HG03060 (cell line): ENCODE results near the gene CATSPERD.
"Not testable (repeated sequence)": the region's sequence is repeated elsewhere in the genome, so short reads cannot be mapped to it uniquely, and the experiment has no call there.

Experiments
- ATAC-seq: cut with Tn5 transposase; IDR thresholded peaks from one replicate; pipeline ENCODE4 v1.9.1; 2021; ENCODE audit warnings: low read depth, moderate number of reproducible peaks; ENCODE audit not compliant: unreplicated experiment

The CATSPERD gene

GRCh38 chr19:5686326-5686646, 34.2 kb upstream of the CATSPERD start:
- ATAC-seq, result no peak

- ATAC-seq, result peak; percentile 27
These were observed 33.6 kb upstream of the CATSPERD start for GRCh38 chr19:5686647-5687359.

- ATAC-seq, result no peak
These were observed 32.9 kb upstream of the CATSPERD start for GRCh38 chr19:5687360-5688198.

- ATAC-seq, result not testable (repeated sequence)
These were observed 32.1 kb upstream of the CATSPERD start for GRCh38 chr19:5688262-5688881.

GRCh38 chr19:5690125-5690954, 30.1 kb upstream of the CATSPERD start, which contains the start of gene RPL36:
Gene RPL36 (plus strand): TSS chr19:5690295. CDS start chr19:5690508, 213 bp downstream.
- ATAC-seq, result no peak

DNA sequence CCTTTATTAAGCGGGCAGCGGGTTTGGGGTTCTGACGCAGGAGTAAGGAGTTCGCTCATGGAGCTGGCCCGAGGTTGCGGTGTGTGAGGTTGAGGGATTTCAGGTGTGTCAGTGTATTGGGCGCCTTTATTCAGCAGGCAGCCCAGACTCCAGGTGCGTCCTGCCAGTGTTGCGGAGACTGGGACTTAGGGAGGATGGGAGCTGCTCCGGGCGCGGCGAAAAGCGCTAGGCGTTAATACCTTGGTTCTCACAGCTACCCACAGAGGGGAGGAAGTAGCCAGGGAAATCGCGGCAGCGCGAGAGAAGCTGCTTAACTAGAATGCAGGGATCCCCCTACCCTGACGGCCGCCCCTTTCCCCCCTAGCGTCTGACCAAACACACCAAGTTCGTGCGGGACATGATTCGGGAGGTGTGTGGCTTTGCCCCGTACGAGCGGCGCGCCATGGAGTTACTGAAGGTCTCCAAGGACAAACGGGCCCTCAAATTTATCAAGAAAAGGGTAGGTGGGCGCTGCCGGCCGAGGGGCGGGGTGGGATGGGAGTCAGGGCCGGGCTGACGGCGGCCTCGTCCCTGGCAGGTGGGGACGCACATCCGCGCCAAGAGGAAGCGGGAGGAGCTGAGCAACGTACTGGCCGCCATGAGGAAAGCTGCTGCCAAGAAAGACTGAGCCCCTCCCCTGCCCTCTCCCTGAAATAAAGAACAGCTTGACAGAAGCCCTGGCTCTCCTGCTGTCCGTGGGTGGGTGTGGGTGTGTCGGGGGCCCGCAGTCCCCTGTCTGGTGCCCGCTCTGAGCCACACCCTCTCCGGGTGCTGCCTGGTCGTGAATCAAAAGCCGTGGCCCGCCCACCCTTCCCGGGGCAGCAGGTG, 29.2 kb upstream of the CATSPERD start:
- no peak for ATAC-seq

- no peak for ATAC-seq
These were observed 28.4 kb upstream of the CATSPERD start for GRCh38 chr19:5691822-5692722.

GRCh38 chr19:5692723-5693194, 27.7 kb upstream of the CATSPERD start:
- no peak for ATAC-seq

DNA sequence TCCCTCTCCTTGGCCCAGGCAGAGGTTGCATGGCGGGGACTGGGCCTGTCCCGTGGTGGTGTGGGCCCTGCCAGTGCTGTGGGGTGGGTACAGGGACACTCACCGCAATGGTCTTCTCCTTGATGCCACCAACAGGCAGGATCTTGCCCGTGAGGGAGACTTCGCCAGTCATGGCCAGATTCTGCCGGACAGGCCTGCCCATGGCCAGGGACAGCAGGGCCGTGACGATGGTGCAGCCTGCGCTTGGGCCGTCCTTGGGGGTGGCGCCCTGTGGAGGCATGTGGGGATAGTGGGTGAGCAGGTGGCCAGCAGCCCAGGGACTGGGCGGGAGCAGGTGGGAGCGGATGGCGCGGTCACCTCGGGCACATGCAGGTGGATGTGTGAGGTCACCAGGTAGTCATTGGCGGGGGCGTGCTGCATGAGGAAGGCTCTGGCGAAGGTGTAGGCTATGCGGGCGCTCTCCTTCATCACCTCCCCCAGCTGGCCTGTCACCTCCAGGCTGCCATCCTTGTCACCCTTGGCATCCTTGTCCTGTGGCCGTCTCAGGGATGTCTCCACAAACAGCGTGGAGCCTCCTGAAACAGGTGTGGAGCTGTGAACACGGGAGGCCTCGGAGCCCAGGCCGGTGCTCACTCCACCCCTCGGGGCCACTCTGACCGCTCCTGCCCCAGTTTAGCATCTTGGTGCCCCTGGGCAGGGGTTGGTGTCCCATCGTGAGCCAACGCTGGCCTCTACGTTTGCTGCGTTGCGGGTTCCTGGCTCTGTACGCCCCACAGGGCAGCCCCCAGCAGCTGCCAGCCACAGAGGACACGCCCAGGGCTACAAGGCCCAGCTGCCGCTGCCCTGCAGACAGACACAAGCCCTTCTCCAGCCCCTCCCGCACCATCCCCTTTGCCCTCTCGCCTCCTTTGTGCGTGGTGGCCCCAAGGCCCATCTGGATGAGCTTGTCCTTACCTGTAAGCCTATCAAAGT, 27.0 kb upstream of the CATSPERD start:
- ATAC-seq, result no peak

DNA sequence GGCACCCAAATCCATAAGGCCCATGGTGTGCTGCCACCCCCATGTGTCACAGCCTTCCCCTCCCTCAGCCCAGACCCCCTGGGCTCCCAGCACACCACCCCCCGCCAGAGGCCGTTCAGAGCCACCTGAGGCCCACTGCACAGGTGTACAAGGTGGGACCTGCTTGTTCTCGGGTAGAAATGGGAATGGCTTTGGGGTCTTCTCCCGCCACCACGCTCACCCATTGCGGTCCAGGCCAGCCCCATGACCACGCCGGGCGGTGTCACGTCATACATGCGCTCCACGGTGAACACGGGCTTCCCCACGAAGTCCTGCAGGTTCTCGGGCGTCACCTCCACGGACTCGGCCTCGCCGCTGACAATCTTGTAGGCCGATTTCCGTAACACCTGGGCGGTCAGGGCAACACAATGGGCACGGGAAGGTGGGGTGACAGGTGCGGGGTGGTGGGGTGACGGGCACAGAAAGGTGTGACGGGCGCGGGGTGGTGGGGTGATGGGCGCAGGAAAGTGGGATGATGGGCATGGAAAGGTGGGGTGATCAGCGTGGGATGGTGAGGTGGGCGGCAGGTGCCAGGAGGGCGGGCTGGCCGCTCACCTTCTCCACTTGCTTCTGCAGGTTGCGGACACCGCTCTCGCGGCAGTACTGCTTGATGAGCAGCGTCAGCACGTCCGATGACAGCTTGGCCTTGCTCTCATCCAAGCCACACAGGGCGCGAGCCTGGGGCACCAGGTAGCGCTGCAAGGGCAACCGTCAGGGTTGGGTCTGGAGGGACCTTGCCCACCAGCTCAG, 26.1 kb upstream of the CATSPERD start:
- no peak for ATAC-seq

GRCh38 chr19:5694956-5695648, 25.3 kb upstream of the CATSPERD start:
- ATAC-seq, result no peak

DNA sequence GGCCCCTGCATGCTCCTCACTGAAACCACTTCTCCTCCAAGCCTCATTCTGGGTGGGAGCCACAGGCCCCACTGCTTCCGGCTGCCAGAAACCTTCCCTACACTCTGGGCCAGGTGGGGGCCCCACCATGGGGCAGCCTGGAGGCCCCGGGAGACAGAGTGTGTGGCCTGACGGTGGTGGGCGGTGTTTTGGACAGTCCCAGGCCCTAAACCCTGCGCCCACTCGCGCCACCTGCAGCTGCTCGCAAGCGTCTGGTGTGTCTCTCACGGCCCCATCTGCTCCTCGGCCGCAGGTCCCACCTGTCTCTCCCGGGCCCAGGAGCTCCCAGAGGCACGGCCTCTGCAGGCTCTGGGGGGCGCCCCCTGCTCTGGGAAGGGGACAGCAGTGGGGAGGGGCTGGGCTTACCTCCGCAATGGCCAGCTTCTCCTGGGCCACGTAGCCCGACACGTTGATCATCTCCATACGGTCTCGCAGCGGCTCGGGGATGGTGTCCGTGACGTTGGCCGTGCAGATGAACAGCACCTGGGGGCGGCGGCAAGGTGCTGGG, 24.7 kb upstream of the CATSPERD start:
- no peak for ATAC-seq

- ATAC-seq, result no peak
These were observed 24.0 kb upstream of the CATSPERD start for GRCh38 chr19:5696196-5697021.

- no peak for ATAC-seq
These were observed 23.2 kb upstream of the CATSPERD start for GRCh38 chr19:5697022-5697889.
